HG02970 (cell line): ENCODE results near the gene CCL13.

ENCODE experiments used
- ATAC-seq: cut with Tn5 transposase; IDR thresholded peaks from one replicate; pipeline ENCODE4 v1.9.1; 2021; ENCODE audit warnings: mild to moderate bottlenecking, moderate library complexity, moderate number of reproducible peaks; ENCODE audit not compliant: unreplicated experiment, low FRiP score

The CCL13 gene

GRCh38 chr17:34382621-34383124 lies 26.4 kb downstream of the CCL13 start:
- no peak for ATAC-seq

- ATAC-seq = no peak
These were observed 26.9 kb downstream of the CCL13 start for GRCh38 chr17:34383216-34383615.

- no peak for ATAC-seq
These were observed 28.0 kb downstream of the CCL13 start for GRCh38 chr17:34384271-34384670.

- ATAC-seq = no peak
These were observed 28.7 kb downstream of the CCL13 start for GRCh38 chr17:34384822-34385605.

- ATAC-seq = no peak
These were observed 30.0 kb downstream of the CCL13 start for GRCh38 chr17:34386343-34386696.

GRCh38 chr17:34386697-34387550 lies 30.6 kb downstream of the CCL13 start:
- no peak for ATAC-seq

- no peak for ATAC-seq
These were observed 31.3 kb downstream of the CCL13 start for GRCh38 chr17:34387566-34387965.

- ATAC-seq = no peak
These were observed 33.0 kb downstream of the CCL13 start for GRCh38 chr17:34389126-34389750.

- ATAC-seq = no peak
These were observed 34.4 kb downstream of the CCL13 start for GRCh38 chr17:34390649-34391048.

GRCh38 chr17:34391241-34391640 lies 35.0 kb downstream of the CCL13 start:
- no peak for ATAC-seq

GRCh38 chr17:34393401-34393800 lies 37.1 kb downstream of the CCL13 start:
- no peak for ATAC-seq

- no peak for ATAC-seq
These were observed 41.0 kb downstream of the CCL13 start for GRCh38 chr17:34397265-34397664.

GRCh38 chr17:34398990-34399389 lies 42.7 kb downstream of the CCL13 start:
- ATAC-seq = no peak

GRCh38 chr17:34399725-34400124 lies 43.4 kb downstream of the CCL13 start:
- no peak for ATAC-seq

GRCh38 chr17:34400301-34400931 lies 44.1 kb downstream of the CCL13 start:
- no peak for ATAC-seq

- no peak for ATAC-seq
These were observed 44.9 kb downstream of the CCL13 start for GRCh38 chr17:34401165-34401564.

- no peak for ATAC-seq
These were observed 46.7 kb downstream of the CCL13 start for GRCh38 chr17:34403006-34403405.

GRCh38 chr17:34406226-34406625 lies 49.9 kb downstream of the CCL13 start:
- no peak for ATAC-seq
